NCI-H146 treated with DMSO at 0.1 percent for 48 hours (cell line): ENCODE results near the gene CEP72.
"Not testable (repeated sequence)": the region's sequence is repeated elsewhere in the genome, so short reads cannot be mapped to it uniquely, and the experiment has no call there.

Experiments
- DNase-seq: peaks from one replicate; lab custom pipeline; 2025; ENCODE audit not compliant: unreplicated experiment; lab: John Stamatoyannopoulos, UW

The CEP72 gene

DNA sequence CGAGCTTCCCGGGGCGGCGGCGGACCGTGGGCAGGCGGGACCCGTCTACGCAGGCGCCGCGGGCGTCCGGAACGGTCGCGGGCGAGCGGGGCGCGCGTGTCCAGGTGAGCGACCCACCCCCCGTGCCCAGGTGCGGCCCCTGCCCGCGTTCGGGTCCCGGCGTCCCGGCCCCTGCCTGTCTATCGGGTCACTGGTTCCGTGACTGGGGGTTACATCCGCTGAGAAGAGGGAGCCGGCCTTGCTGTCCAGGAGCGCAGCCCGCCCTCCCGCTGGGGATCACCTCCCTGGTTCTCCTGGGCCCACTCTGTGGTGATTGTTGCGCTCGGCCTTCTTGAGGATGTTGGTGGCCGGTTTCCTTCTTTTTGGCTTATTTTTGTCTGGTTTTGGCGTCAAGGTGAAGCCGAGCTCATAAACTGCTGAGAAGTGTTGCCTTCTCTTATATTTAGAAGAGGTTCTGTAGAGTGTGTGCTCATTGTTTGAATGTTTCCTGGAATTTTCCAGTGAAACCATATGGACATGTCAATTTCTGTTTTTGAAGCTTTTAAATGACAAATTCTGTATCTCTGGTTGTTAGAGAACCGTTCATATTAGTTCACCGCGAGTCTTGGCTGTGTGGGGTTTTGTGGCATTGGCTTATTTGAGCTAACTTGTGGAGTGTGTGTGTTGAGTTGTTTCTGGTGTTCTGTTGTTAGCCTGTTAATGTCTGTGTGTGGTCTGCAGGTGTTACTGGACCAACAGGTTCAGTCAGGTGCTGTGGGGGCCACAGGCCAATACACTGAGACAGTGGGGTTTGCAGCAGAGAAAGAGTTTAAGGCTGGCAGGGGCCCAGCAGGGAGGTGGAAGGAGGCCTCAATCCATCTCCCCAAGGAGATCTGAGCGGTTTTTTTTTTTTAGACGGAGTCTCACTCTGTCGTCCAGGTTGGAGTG is 621 bp downstream of the CEP72 start:
- DNase-seq = no peak

DNA sequence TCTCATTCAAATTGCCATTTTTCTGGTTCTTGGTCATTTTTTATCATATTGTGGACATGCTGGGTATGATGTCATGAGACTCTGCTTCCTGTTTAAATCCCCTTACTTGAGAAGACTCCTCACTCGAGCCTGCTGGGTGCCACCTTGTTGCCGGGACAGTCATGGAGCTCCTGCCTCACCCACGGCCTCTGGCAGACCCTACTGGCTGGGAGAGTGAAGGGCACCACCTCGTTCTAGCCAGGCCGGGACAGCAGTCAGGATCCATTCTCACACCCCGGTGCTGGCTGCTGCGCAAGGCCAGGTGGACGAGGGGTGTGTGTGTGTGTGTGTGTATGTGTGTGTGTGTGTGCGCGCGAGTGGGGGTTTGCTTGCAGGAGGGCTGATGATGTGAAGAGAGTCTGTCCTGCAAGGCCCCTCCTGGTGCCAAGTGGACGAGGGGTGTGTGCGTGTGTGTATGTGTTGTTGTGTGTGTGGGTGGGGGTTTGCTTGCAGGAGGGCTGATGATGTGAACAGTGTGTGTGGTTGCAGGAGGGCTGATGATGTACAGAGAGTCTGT is 4.4 kb downstream of the CEP72 start:
- DNase-seq = no peak

GRCh38 chr5:617896-618295 is 5.8 kb downstream of the CEP72 start:
- DNase-seq = no peak

GRCh38 chr5:618450-618849 is 6.3 kb downstream of the CEP72 start:
- DNase-seq = no peak

DNA sequence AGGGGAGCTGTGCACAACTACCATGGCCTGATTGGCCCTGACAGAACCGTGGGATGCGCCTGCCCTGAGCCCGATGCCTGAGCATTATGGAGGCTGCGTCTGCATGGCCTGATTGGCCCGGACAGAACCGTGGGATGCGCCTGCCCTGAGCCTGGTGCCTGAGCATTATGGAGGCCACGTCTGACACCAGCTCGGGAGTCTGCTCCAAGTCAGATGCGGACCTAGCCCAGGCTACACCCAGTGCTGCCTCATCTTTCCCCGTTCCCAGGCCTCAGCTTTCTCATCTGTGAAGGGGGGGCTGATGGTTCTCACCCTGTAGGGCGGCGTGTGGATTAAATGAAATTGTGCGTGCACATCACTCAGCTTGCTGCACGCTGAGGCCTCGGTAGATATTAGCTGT is 7.3 kb downstream of the CEP72 start:
- DNase-seq = no peak

- DNase-seq = no peak
Measured at GRCh38 chr5:620152-620551, 8.0 kb downstream of the CEP72 start.

DNA sequence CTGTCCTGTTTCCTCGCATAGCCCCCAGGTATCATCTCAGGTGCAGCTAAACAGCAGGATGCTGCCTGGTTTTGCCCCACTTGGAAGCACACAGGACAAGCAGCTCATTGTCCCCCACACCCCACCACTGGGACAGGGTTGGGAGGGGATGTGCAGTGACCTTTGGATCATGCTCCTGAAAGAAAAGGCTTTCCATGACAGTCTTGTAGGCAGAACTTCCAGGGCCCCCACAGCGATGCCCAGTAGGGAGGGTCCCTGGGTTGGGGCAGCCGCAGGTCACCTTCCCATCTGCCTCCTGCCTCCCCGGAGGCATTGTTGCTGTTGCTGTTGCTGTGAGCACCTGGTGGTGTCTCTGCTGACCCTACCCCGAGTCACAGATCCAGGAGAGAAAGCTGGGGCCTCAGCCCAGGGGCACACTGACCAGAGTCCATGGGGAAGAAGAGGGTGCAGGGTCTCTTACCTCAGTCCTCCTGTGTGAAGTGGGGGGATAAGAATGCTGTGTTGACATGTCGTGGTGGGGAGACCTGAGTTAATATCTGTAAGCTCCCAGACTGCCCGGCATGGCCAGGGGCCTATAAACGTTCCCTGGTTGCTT is 8.5 kb downstream of the CEP72 start:
- no peak for DNase-seq

DNA sequence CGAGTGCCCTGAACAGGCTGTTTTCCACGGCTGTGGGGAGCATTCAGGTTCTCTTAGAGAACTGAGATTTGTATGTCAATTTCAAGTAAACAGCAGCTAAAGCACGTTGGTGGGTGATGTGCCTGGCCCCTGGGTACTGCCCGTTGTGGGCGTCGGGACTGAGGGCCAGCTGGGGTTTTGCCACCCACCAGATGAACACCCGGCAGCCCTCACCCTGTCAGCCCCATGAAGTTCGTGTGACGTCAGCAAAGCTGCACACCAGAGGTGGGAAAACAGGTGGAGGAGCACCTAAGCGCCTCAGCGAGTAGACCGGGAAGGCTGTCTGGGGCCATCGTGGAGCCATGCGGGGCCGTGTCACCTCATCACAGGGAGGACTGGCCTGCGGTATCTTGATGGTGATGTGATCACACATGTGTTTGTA is 9.2 kb downstream of the CEP72 start:
- no peak for DNase-seq

DNA sequence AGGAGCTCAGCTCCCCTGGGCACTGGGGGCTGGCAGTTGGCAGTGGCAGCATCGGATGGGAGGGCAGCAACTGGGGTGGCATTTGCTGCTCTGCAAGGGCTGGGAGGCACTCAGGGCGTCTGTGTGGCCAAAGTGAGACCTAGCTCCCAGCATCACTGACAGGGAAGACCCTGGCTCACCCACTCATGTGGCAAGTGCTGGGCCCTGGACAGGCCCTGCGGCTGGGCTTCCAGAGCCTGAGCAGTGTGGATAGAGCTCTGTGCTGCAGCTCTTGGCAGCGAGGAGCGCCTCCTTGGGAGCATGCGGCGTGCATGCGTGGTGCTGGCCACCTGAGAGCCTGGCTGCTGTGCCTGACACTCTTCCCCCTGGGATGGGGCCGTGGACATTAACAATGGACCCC is 10.2 kb downstream of the CEP72 start:
- DNase-seq = no peak

DNA sequence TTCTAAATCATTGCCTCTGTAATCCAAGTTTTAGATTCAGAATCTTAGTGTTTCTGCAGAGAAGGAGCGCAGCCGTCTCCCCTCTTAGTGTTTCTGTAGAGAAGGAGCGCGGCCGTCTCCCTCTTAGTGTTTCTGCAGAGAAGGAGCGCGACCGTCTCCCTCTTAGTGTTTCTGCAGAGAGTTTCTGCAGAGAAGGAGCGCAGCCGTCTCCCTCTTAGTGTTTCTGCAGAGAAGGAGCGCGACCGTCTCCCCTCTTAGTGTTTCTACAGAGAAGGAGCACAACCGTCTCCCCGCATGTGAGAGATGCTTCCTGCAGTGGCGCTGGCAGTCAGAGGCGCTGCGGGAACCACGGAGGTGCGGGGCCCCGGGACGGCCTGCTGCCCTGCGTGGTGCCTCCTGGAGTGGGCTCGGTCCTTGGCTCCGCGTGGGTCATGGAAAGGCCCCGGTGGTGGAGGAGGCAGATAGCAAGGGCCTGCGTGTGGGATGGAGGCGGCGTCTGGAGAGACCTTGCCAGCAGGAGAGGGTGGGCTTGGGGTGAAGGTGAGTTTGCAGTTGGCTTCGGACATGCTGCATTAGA is 10.9 kb downstream of the CEP72 start:
- no peak for DNase-seq

DNA sequence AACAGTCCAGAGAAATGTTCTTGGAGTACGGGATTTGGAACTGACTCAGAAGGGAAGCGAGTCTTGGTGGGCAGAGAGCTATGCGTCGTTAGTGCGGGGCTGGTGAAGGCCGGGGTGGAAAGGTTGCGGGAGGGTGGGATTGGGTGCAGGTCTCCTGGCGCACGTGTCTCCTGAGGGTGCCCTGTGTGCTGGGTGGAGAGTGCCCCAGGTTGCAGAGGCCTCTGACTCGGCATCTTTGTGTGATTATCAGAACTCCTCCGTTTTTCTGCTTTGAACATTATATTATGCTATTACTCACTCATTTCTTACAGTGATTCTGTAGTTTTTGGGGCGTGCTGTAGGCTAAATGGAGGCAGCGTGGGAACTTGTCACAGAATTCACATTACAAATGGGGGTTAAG is 11.4 kb downstream of the CEP72 start:
- DNase-seq = no peak

GRCh38 chr5:624118-624950 is 12.2 kb downstream of the CEP72 start:
- DNase-seq = no peak

DNA sequence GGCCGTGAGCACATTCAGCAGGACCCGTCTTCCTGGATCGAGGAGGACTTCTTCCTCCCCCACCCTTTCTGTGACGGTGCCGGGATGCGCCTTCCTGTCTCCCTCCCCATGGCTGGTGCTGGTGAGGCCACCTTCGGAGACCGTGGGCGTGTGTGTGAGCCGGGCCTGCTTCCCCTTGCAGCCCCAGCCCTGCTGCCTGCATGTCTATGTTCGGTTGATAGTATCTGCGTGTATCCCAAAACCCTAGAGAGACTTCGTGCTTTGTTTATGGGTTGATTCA is 12.8 kb downstream of the CEP72 start:
- no peak for DNase-seq

DNA sequence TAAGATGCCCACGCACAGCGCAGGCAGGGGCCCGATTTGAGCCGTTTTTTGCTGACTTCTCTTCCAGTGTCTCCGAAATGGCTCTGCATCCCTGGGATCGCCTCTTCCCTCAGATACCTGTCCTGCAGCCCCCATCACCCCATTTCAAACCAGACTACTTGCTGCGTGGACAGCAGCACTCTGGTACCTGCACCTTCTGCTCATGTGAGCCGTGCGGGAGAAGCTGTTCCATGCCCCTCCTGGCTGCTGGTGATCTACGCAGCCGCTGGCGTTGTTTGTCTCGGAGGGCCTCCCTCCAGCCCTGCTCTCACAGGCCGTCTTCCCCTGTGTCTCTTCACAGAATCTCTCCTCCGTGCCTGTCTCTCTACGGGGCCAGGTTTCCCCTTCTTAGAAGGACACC is 13.4 kb downstream of the CEP72 start:
- no peak for DNase-seq

DNA sequence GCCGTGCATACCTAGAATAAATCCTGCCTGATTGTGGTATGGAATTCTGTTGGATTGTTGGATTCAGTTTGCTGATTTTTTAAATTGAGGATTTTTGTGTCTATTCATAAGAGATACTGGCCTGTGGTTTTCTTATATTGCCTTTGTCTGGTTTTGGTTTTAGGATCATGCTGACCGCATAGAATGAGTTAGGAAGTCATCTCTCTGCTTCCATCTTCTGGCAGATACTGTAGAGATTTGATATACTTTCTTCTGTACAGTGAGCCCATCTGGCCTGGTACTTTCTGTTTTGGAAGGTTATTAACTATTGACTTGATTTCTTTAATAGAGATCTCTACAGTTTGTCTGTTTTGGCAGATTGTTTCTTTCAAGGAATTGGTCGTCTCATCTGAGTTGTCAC is 14.7 kb downstream of the CEP72 start:
- DNase-seq = no peak

DNA sequence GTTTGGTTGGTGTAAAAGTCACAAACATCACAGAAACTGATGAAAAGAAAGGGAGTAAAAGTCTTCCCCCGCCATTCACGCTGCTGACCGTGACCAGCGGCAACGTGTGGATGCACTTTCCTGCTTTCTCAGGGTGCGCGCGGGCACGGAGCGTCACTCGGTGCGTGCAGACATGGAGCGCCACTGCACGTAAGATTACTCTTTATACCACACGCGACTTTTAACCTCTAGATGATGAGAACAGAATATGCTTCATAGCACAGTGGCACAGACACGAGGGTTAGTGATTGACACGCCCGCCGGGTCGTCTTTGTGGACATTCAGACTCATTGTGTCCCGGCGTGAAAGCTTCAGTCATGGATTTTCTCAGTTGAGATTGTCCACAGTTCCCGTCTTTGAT is 15.7 kb downstream of the CEP72 start:
- no peak for DNase-seq

- DNase-seq = not testable (repeated sequence)
Measured at GRCh38 chr5:628351-629205, 16.4 kb downstream of the CEP72 start.

DNA sequence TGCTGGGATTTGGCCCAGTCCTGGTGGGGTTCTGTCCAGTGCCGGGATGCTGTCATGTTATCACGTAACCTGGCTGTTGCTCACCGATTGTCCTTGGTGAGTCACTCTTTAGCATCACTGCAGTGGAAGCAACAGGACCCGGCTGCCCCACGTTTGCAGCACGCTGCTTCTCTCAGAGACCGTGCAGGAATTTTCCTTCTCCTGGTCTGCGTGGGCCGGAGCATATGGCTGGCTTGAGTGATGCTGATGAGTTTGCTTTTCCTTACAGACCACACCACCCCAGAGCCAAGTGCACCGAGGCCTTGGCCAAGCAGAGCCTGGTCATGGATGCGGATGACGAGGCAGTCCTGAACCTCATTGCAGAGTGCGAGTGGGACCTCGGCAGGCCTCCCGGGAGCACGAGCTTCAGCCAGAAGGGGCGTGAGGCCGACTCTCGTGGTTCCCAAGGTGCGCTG is 21.4 kb downstream of the CEP72 start:
- DNase-seq = no peak

DNA sequence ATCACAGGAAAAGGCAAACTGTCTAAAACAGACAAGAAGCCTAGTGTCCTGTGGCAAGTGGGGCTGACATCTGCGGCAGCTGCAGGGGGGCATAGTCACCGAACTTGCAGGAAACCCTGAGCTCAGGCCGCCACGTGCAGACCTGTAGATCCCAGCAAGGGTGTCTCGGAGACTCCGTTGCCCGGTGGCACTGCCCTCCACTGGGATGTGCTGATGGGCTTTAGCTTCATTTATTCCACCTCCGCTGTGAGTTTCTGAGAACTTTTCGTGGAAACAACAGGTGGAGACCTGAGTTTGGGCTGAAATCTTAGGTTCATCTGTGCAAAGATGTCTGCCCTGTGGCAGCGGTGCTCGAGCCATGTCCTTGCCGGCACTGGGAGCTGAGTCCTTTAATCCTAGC is 22.1 kb downstream of the CEP72 start:
- no peak for DNase-seq

DNA sequence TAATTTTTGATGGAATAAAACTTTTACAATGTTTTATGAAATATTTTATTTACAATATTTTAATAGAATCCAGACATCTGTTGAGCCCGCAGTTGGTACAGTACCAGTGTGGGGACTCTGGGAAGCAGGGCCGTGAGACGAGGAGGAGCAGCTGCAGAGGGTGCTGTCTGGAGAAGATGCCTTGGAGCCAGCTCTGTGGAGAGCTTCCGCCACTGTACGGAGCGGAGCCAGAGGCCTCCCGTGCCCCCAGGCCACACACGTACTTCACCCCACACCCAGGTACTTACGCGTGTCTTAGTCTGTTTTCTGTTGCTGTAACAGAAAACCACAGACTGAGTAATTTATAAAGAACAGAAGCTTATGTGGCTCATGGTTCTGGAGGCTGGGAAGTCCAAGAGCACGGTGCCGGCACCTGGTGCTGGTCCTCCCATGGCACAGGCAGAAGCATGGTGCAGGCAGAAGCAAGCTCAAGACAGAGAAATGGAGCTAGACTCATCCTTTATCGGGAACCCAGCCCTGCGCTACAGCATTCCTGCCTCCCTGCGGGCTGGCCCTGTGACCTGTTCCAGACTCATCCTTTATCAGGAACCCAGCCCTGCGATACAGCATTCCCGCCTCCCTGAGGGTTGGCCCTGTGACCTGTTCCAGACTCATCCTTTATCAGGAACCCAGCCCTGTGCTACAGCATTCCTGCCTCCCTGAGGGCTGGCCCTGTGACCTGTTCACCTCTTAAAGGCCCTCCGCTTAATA is 23.3 kb downstream of the CEP72 start:
- DNase-seq = no peak
